ENCODE results near the gene IQCB1. TPM values are rescaled to one million over a fixed set of nuclear protein-coding genes. Genes with fewer than 3 reads are reported as not detected.
A peak's percentile ranks its signal among the peaks of the same experiment; 100 is the strongest.
"Not testable (repeated sequence)": the region's sequence is repeated elsewhere in the genome, so short reads cannot be mapped to it uniquely, and the experiment has no call there.

Gene IQCB1, protein sequence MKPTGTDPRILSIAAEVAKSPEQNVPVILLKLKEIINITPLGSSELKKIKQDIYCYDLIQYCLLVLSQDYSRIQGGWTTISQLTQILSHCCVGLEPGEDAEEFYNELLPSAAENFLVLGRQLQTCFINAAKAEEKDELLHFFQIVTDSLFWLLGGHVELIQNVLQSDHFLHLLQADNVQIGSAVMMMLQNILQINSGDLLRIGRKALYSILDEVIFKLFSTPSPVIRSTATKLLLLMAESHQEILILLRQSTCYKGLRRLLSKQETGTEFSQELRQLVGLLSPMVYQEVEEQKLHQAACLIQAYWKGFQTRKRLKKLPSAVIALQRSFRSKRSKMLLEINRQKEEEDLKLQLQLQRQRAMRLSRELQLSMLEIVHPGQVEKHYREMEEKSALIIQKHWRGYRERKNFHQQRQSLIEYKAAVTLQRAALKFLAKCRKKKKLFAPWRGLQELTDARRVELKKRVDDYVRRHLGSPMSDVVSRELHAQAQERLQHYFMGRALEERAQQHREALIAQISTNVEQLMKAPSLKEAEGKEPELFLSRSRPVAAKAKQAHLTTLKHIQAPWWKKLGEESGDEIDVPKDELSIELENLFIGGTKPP
- total RNA-seq, result 10 to 100 TPM; 30.2 to 34.7 TPM

DNA sequence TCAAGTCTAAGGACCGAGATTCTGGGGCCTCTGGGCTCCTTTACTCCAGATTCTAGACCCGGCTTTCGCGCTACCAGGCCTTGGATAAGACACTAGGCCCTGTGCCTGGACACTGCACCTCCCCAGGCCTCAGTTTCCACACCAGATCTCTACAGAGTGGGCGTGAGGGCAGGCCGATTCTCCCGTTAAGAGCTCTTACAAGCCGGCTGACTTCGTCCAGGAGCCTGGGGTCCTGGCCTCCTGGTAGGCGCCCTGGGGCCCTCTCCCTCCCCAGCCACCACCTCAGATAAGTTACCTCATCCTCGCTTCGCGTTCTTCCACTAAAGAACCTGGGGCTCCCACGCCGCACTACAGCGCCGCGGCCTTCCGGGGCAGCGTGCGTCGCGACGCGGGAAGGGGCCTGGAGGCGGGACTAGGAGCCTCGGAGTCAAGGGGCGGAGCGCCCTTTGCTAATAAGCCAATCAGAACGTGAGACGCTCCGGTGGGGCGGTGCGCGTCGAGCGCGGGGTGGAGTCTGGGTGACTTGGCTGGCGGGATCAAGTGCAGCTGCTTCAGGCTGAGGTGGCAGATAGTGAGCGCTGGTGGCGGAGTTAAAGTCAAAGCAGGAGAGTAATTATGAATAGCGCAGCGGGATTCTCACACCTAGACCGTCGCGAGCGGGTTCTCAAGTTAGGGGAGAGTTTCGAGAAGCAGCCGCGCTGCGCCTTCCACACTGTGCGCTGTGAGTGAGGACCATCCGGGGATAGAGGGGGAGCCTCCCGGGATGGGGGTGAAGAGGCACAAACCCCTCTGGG lies at the start of gene IQCB1, which contains the start of gene EAF2:
TSS of gene IQCB1 (minus strand) at position 390 of the 794 bp plus-strand sequence. CDS start 6,100 bp downstream, outside the sequence.
TSS of gene EAF2 (plus strand) at position 539 of the 794 bp plus-strand sequence. CDS start at position 616, 77 bp downstream.
- H3K4me3 Mint-ChIP-seq, result peak within 1 kb of the TSS; percentile 86
- CTCF ChIA-PET, result interaction anchor here (1.8 kb wide), 1 partner anchor 259 kb away, joined by 6 read pairs; no protein-coding TSS in a partner anchor
- H3K4me1 Mint-ChIP-seq, result peaks cover 52% of the 10 kb centered on the region

DNA sequence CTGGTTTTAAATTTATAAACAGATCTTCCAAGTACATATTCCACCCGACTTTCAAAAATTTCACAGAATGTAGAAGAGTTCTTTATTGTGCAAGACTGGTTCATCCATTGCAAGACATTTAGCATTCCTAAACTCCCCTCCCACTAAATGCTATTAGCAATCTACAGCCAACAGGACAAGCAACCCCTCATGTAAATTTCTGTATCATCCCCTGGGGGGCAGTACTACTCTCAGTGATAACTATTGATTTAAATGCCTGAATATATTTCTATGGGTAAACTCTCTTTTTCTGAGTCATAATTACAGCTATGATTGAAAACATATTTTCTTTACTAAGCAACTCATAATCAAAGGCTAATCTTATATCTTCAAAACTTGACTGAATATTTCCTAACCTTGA lies 48.6 kb upstream of the IQCB1 start:
- no peaks in the 10 kb centered on the region for H3K9me3 Mint-ChIP-seq (ENCODE audit: low read depth)
- H3K36me3 Mint-ChIP-seq, result peaks cover 20% of the 10 kb centered on the region
- no peak overlapping the region for H3K27ac Mint-ChIP-seq
- ATAC-seq (peak; percentile 58), DNase-seq (no peak)
- CTCF ChIA-PET, result interaction anchor here (0.6 to 1.7 kb wide), 13 partner anchors 9 to 479 kb away, joined by 3 to 12 read pairs (median 3); partner anchors contain the start of gene POLQ
- H3K4me1 Mint-ChIP-seq, result peaks cover 8% of the 10 kb centered on the region
- H3K4me3 Mint-ChIP-seq, result no peak overlapping the region
- no peaks in the 10 kb centered on the region for H3K27me3 Mint-ChIP-seq

More for the DNA sequence above, at the start of gene IQCB1, which contains the start of gene EAF2:
- Mint-ChIP-seq H3K9me3 (ENCODE audit: low read depth) (no peaks in the 10 kb centered on the region), H3K27ac (peak within 1 kb of the TSS; percentile 81), H3K36me3 (peaks cover 44% of the 10 kb centered on the region), H3K27me3 (no peaks in the 10 kb centered on the region)
- DNase-seq (peak; percentile 97), ATAC-seq (peak; percentile 98)

DNA sequence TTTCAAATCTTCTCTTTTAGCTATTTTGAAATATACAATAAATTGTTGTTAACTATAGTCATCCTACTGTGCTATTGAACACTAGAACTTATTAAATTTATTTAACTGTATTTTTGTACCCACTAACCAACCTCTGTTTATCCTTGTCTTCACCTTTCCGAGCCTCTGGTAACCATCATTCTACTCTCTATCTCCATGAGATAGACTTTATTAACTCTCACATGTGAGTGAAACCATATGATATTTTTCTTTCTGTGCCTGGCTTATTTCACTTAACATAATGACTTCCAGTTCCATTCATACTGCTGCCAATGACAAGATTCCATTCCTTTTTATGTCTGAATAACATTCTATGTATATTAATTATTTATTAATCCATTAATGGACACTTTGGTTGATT lies 43.6 kb upstream of the IQCB1 start:
- H3K4me3 Mint-ChIP-seq, result no peak overlapping the region
- H3K27ac Mint-ChIP-seq, result no peak overlapping the region
- no peaks in the 10 kb centered on the region for H3K9me3 Mint-ChIP-seq (ENCODE audit: low read depth)
- H3K27me3 Mint-ChIP-seq, result no peaks in the 10 kb centered on the region
- no peak for DNase-seq
- peaks cover 22% of the 10 kb centered on the region for H3K36me3 Mint-ChIP-seq
- H3K4me1 Mint-ChIP-seq, result peaks cover under 1% of the 10 kb centered on the region
- CTCF ChIA-PET, result no interaction called here
- no peak for ATAC-seq

DNA sequence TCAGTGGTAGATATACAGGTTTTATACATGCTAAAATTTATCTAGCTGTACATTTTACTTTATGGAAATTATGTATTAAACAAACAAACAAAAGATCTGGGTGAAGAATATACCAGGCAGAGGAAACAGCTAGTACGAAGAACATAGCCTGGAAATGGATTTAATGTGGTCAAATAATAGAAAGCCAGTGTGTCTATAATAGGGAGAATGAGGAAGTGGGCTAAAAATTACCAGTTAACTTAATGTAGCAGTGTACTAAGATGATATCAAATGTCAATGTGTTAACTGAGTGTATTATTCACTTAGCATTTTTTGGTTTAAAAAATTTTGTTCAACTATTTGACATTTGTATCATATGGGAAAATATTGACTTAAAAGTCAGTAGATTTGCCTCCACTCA lies 36.6 kb upstream of the IQCB1 start:
- DNase-seq (no peak), ATAC-seq (no peak)
- Mint-ChIP-seq H3K27ac (no peak overlapping the region), H3K4me3 (no peak overlapping the region), H3K36me3 (peaks cover 38% of the 10 kb centered on the region), H3K27me3 (no peaks in the 10 kb centered on the region), H3K9me3 (ENCODE audit: low read depth) (no peaks in the 10 kb centered on the region), H3K4me1 (no peaks in the 10 kb centered on the region)
- CTCF ChIA-PET, result interaction anchor here (1.0 kb wide), 1 partner anchor 159 kb away, joined by 3 read pairs; no protein-coding TSS in a partner anchor

DNA sequence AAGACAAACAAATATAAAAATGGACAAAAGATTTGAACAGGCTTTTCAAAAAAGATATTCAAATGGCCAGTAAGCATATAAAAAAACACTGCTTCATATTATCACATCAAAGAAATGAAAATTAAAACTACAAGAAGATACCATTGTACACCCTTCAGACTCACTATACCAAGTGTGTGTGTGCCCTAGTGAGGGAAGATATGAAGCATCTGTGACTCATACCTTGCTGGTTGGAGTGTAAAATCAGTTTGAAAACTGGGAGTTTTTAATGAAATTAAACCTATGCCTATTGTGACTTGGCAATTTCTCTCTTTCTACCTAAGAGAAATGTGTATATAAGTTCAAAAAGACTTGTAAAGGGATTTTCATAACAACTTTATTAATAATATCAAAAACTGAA lies 35.9 kb upstream of the IQCB1 start:
- Mint-ChIP-seq H3K9me3 (ENCODE audit: low read depth) (no peaks in the 10 kb centered on the region), H3K27ac (no peak overlapping the region), H3K4me3 (no peak overlapping the region), H3K27me3 (no peaks in the 10 kb centered on the region), H3K36me3 (peaks cover 42% of the 10 kb centered on the region), H3K4me1 (no peaks in the 10 kb centered on the region)
- ATAC-seq, result no peak
- CTCF ChIA-PET, result interaction anchor here (1.0 kb wide), 1 partner anchor 159 kb away, joined by 3 read pairs; no protein-coding TSS in a partner anchor
- DNase-seq, result no peak

DNA sequence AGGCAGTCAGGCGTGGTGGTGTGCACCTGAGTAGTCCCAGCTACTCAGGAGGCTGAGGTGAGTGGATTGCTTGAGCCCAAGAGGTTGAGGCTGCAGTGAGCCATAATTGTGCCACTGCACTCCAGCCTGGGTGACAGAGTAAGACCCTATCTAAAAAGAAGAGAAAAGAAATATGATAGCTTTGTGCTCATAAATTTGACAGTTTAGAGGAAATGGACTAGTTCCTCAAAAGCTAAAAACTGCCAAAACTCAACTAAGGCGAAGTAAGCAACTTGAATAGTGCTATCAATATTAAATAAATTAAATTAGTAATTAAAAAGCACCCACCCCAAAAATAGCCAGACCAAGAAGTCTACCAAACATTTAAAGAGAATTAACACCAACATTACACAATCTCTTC lies 34.9 kb upstream of the IQCB1 start:
- Mint-ChIP-seq H3K27ac (no peak overlapping the region), H3K36me3 (peaks cover 42% of the 10 kb centered on the region), H3K4me1 (no peaks in the 10 kb centered on the region), H3K27me3 (no peaks in the 10 kb centered on the region), H3K4me3 (no peak overlapping the region), H3K9me3 (ENCODE audit: low read depth) (no peaks in the 10 kb centered on the region)
- CTCF ChIA-PET, result no interaction called here
- DNase-seq (no peak), ATAC-seq (no peak)

DNA sequence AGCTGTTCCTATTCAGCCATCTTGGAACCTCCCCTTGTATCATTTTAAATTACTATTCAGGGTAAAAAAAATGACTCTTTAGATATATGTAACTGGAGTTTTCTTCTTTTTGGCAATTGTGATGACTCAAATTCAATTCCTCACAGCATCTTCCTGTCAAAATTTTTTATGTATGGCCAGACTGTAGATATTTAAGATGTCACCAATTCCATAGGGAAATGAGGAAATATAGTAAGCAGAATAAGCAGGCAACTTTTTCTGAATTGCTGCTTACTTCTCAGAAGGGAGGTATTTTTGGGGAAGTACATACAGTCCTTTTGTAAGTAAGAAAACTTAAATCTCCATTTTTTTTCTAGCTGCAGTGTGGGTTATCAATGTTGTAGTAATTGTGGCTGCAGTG lies 28.9 kb upstream of the IQCB1 start:
- H3K4me3 Mint-ChIP-seq, result no peak overlapping the region
- H3K27me3 Mint-ChIP-seq, result no peaks in the 10 kb centered on the region
- peaks cover 63% of the 10 kb centered on the region for H3K36me3 Mint-ChIP-seq
- CTCF ChIA-PET, result no interaction called here
- no peaks in the 10 kb centered on the region for H3K4me1 Mint-ChIP-seq
- ATAC-seq (no peak), DNase-seq (no peak)
- no peaks in the 10 kb centered on the region for H3K9me3 Mint-ChIP-seq (ENCODE audit: low read depth)
- no peak overlapping the region for H3K27ac Mint-ChIP-seq

DNA sequence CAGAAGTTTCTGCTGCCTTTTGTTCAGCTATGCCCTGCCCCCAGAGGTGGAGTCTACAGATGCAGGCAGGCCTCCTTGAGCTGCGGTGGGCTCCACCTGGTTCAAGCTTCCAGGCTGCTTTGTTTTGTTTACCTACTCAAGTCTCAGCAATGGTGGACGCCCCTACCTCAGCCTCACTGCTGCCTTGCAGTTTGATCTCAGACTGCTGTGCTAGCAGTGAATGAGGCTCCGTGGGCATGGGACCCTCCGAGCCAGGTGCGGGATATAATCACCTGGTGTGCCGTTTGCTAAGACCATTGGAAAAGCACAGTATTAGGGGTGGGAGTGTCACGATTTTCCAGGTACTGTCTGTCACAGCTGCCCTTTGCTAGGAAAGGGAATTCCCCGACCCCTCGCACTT lies 28.4 kb upstream of the IQCB1 start:
- peaks cover 64% of the 10 kb centered on the region for H3K36me3 Mint-ChIP-seq
- H3K27ac Mint-ChIP-seq; H3K27me3 Mint-ChIP-seq; DNase-seq; H3K9me3 Mint-ChIP-seq (ENCODE audit: low read depth); CTCF ChIA-PET; H3K4me1 Mint-ChIP-seq; ATAC-seq; H3K4me3 Mint-ChIP-seq: not testable (repeated sequence)

DNA sequence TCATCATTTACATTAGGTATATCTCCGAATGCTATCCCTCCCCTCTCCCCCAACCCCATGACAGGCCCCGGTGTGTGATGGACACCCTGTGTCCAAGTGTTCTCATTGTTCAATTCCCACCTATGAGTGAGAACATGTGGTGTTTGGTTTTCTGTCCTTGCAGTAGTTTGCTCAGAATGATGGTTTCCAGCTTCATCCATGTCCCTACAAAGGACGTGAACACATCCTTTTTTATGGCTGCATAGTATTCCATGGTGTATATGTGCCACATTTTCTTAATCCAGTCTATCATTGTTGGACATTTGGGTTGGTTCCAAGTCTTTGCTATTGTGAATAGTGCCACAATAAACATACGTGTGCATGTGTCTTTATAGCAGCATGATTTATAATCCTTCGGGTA lies 22.9 kb upstream of the IQCB1 start:
- peaks cover 46% of the 10 kb centered on the region for H3K36me3 Mint-ChIP-seq
- H3K4me1 Mint-ChIP-seq; H3K27ac Mint-ChIP-seq; CTCF ChIA-PET; ATAC-seq; H3K9me3 Mint-ChIP-seq (ENCODE audit: low read depth); DNase-seq; H3K4me3 Mint-ChIP-seq; H3K27me3 Mint-ChIP-seq: not testable (repeated sequence)

DNA sequence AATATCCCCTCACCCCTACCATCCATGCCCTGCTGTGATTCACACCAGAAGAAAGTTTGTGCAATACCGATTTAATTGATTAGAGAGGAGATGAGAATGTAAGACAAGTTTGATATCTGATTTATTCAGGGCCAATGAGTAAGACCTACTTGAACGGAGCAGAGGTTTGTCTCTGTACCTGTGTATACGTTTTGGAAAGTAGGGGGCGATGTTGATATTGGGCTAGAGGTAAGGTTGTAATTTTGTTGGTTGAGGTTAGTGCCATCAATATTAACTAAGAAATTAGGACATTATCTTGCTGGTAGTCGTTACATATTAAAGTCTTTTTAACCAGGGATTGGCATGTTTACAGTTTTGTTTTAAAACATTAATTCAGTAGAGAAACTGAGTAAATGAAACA lies 20.7 kb upstream of the IQCB1 start:
- H3K4me1 Mint-ChIP-seq, result no peaks in the 10 kb centered on the region
- no peak overlapping the region for H3K4me3 Mint-ChIP-seq
- CTCF ChIA-PET, result no interaction called here
- H3K36me3 Mint-ChIP-seq, result peaks cover 31% of the 10 kb centered on the region
- H3K9me3 Mint-ChIP-seq (ENCODE audit: low read depth), result no peaks in the 10 kb centered on the region
- ATAC-seq (no peak), DNase-seq (no peak)
- H3K27me3 Mint-ChIP-seq, result no peaks in the 10 kb centered on the region
- no peak overlapping the region for H3K27ac Mint-ChIP-seq

DNA sequence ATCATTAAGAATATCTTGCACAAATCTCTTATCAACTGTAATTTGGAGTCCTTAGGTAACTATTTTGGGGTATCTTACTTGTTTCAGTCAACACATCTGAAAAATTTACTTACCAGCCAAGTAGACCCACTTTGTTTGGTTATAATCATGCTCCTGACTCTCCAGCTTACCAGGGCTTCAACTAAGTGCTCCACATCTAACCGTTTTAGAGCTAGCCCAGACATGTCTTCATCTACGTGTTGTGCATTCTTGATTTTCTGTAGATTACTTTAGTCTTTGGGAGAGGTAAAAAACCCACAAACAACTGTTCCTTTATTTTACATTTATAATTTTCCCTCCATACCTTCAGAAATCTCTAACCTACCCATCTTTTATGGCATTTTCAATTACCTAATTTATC lies 17.4 kb upstream of the IQCB1 start:
- Mint-ChIP-seq H3K27ac (no peak overlapping the region), H3K36me3 (peaks cover 22% of the 10 kb centered on the region), H3K9me3 (ENCODE audit: low read depth) (no peaks in the 10 kb centered on the region), H3K4me3 (no peak overlapping the region), H3K4me1 (no peaks in the 10 kb centered on the region), H3K27me3 (no peaks in the 10 kb centered on the region)
- ATAC-seq, result no peak
- no peak for DNase-seq
- CTCF ChIA-PET, result no interaction called here

DNA sequence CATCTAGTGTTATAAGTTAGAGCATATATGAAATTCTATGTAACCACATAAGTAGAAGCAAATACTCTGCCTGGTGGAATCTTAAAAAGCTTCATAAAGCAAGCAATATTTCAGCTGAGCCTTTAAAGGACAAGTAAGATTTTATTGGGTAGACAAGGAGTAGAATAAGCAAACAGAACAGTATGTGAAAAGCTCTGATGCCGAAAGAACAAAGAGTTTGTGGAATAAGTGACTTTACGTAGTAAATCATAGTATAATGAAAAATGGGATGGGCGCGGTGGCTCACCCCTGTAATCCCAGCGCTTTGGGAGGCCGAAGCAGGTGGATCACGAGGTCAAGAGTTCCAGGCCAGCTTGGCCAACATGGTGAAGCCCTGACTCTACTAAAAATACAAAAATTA lies 10.0 kb upstream of the IQCB1 start:
- ATAC-seq (no peak), DNase-seq (no peak)
- Mint-ChIP-seq H3K27me3 (no peaks in the 10 kb centered on the region), H3K27ac (no peak overlapping the region), H3K4me3 (no peak overlapping the region), H3K4me1 (peaks cover 2% of the 10 kb centered on the region), H3K36me3 (peaks cover 30% of the 10 kb centered on the region), H3K9me3 (ENCODE audit: low read depth) (no peaks in the 10 kb centered on the region)
- CTCF ChIA-PET, result no interaction called here

DNA sequence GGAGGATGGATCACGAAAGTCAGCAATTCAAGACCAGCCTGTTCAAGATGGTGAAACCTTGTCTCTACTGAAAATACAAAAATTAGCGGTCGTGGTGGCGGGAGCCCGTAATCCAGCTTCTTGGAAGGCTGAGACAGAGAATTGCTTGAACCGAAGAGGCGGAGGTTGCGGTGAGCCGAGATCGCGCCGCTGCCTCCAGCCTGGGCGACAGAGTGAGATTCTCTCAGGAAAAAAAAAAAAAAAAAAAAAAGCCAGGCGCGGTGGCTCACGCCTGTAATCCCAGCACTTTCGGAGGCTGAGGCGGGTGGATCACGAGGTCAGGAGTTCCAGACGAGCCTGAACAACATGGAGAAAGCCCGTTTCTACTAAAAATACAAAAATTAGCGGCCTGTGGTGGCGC lies 5.1 kb upstream of the IQCB1 start:
- CTCF ChIA-PET, result no interaction called here
- Mint-ChIP-seq H3K27me3 (no peaks in the 10 kb centered on the region), H3K4me3 (no peak overlapping the region), H3K36me3 (peaks cover 24% of the 10 kb centered on the region), H3K9me3 (ENCODE audit: low read depth) (no peaks in the 10 kb centered on the region), H3K4me1 (peaks cover 23% of the 10 kb centered on the region), H3K27ac (no peak overlapping the region)
- ATAC-seq, result no peak
- no peak for DNase-seq
